PFSK-1 (cell line): ENCODE results near the gene MYO7A. TPM values are rescaled to one million over a fixed set of nuclear protein-coding genes. Genes with fewer than 3 reads are reported as not detected.

ENCODE experiments used
- FOXP2 ChIP-seq: optimal IDR thresholded peaks from 2 replicates; pipeline ENCODE3; 2011; ENCODE audit warnings: borderline replicate concordance, control low read depth, inconsistent platforms; ENCODE audit not compliant: insufficient read depth; ENCODE audit errors: extremely low read length, extremely low read depth
- POLR2AphosphoS5 ChIP-seq: IDR thresholded peaks from 2 replicates; pipeline ENCODE4 v1.6.1; 2012; ENCODE audit warnings: low read depth, mild to moderate bottlenecking, control low read depth, low read length, moderate library complexity
- SIN3A ChIP-seq: IDR thresholded peaks from 2 replicates; pipeline ENCODE4 v1.6.1; 2012; ENCODE audit warnings: mild to moderate bottlenecking, low read length, moderate library complexity, borderline replicate concordance; ENCODE audit not compliant: insufficient read depth
- TAF1 ChIP-seq: IDR thresholded peaks from 2 replicates; pipeline ENCODE4 v1.6.1; 2012; ENCODE audit warnings: low read length, control low read depth, borderline replicate concordance; ENCODE audit not compliant: insufficient read depth
- polyA plus RNA-seq: library from polyadenylated mRNA; unstranded; fragments of >200 nt; gene quantifications from one replicate; pipeline ENCODE4 v1.2.1, GENCODE V29; 2012; ENCODE audit warnings: low read depth, missing spikeins; ENCODE audit not compliant: insufficient read length
- TF ChIP-seq, protein P1 (sequence below), 2 experiments: IDR thresholded peaks; 2 replicates each; pipeline versions ENCODE4 v1.6.1 to v1.8.0; 2011 to 2012; ENCODE audit warnings: low read depth in 2 of 2, low read length in 2 of 2, control low read depth in 1 of 2, inconsistent platforms in 1 of 2, mild to moderate bottlenecking in 1 of 2, moderate library complexity in 1 of 2; ENCODE audit not compliant: insufficient read depth in 1 of 2

Gene MYO7A
- 0.89 TPM for polyA plus RNA-seq

DNA sequence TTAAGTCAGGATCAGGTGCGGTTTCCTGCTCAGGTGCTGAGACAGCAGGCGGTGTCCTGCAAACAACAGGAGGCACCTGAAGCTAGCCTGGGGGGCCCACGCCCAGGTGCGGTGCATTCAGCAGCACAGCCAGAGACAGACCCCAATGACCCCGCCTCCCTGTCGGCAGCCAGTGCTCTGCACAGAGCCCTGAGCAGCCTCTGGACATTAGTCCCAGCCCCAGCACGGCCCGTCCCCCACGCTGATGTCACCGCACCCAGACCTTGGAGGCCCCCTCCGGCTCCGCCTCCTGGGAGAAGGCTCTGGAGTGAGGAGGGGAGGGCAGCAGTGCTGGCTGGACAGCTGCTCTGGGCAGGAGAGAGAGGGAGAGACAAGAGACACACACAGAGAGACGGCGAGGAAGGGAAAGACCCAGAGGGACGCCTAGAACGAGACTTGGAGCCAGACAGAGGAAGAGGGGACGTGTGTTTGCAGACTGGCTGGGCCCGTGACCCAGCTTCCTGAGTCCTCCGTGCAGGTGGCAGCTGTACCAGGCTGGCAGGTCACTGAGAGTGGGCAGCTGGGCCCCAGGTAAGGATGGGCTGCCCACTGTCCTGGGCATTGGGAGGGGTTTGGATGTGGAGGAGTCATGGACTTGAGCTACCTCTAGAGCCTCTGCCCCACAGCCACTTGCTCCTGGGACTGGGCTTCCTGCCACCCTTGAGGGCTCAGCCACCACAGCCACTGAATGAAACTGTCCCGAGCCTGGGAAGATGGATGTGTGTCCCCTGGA, at the start of gene MYO7A:
Gene MYO7A (plus strand): TSS at position 327 of the 772 bp plus-strand sequence. CDS start 2,389 bp downstream, outside the sequence.
- TF ChIP-seq SIN3A = no peak
- TF ChIP-seq FOXP2 = no peak
- no peak for TF ChIP-seq POLR2AphosphoS5
- no peak for TF ChIP-seq TAF1
- TF ChIP-seq, protein P1, sequence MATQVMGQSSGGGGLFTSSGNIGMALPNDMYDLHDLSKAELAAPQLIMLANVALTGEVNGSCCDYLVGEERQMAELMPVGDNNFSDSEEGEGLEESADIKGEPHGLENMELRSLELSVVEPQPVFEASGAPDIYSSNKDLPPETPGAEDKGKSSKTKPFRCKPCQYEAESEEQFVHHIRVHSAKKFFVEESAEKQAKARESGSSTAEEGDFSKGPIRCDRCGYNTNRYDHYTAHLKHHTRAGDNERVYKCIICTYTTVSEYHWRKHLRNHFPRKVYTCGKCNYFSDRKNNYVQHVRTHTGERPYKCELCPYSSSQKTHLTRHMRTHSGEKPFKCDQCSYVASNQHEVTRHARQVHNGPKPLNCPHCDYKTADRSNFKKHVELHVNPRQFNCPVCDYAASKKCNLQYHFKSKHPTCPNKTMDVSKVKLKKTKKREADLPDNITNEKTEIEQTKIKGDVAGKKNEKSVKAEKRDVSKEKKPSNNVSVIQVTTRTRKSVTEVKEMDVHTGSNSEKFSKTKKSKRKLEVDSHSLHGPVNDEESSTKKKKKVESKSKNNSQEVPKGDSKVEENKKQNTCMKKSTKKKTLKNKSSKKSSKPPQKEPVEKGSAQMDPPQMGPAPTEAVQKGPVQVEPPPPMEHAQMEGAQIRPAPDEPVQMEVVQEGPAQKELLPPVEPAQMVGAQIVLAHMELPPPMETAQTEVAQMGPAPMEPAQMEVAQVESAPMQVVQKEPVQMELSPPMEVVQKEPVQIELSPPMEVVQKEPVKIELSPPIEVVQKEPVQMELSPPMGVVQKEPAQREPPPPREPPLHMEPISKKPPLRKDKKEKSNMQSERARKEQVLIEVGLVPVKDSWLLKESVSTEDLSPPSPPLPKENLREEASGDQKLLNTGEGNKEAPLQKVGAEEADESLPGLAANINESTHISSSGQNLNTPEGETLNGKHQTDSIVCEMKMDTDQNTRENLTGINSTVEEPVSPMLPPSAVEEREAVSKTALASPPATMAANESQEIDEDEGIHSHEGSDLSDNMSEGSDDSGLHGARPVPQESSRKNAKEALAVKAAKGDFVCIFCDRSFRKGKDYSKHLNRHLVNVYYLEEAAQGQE (IDR thresholded peaks at IDR 0.05; ENCODE audit: insufficient read depth in 1 of 2, low read depth in 2 of 2, low read length in 2 of 2) = no peak

DNA sequence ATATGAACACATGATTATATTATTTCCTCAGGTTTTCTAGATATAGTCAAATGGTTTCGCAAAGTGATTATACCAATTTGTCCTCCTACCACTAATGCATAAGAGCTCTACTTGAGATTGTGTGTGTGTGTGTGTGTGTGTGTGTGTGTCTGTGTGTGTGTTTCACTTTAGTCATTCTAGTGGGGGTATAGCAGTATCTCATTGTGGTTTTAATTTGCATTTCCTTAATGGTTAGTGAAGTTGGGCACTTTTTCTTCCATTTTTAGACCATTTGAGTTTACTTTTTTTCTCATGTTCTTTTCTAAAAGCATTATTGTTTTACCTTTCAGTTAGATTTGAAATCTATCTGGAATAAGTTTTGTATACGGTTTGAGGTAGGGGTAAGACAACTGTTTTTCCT, 48.4 kb upstream of the MYO7A start:
- TF ChIP-seq POLR2AphosphoS5 (no peak), SIN3A (no peak), TAF1 (no peak), FOXP2 (no peak)
- TF ChIP-seq, protein P1 (IDR thresholded peaks at IDR 0.05; ENCODE audit: insufficient read depth in 1 of 2, low read depth in 2 of 2, low read length in 2 of 2) = no peak

DNA sequence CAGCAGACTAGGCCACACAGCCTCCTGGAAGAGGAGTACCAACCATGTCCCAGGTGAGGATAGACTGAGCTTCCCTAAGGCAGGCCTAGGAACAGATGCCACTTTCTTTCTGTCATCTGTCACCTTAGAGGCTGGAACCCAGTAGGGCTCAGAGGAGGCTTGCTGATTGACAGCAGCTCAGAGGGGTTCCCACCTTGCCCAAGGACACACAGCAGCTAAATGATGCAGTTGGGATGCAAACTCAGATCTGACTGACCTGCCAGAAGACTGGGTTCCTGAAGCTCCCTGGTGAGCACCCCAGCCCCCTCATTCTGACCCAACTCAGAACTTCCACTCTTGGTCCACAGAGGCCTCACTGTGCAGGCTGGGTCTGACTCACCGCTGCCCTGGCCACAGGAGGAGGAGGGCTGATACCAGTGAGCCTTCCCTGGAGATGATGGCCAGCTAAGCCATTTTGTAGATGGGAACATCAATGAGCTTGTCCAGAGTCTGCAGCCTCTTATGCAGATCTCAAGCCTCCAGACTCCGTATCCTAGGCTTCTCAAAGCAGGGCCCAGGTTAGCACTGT, 47.3 kb upstream of the MYO7A start:
- no peak for TF ChIP-seq FOXP2
- TF ChIP-seq, protein P1 (IDR thresholded peaks at IDR 0.05; ENCODE audit: insufficient read depth in 1 of 2, low read depth in 2 of 2, low read length in 2 of 2) = no peak
- no peak for TF ChIP-seq TAF1
- no peak for TF ChIP-seq SIN3A
- no peak for TF ChIP-seq POLR2AphosphoS5

DNA sequence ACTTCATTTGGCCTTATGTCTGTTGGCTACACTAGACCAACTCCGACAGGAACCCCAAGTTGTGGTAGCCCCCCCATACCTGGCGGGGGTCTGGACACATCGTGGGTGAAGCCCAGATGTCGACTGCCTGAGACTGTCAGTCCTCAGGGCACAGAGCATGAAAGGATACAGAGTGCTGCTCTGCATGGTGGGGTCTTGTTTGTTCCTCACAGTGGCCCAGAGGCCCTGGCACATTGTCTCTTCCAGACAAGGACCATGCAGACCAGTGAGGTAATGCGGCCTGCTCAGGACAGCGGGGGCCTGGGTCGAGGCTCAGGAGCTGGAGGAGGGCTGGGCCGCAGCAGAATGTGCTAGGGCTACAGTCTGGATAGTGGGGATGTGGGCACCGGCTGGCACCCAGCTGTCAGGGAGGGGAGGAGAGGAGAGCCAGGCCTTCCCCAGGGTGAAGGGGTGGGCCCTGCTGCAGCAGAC, 46.6 kb upstream of the MYO7A start:
- TF ChIP-seq SIN3A (no peak), POLR2AphosphoS5 (no peak), TAF1 (no peak), FOXP2 (no peak)
- TF ChIP-seq, protein P1 (IDR thresholded peaks at IDR 0.05; ENCODE audit: insufficient read depth in 1 of 2, low read depth in 2 of 2, low read length in 2 of 2) = no peak
